ENCODE data around the gene DNAJA4.

DNA sequence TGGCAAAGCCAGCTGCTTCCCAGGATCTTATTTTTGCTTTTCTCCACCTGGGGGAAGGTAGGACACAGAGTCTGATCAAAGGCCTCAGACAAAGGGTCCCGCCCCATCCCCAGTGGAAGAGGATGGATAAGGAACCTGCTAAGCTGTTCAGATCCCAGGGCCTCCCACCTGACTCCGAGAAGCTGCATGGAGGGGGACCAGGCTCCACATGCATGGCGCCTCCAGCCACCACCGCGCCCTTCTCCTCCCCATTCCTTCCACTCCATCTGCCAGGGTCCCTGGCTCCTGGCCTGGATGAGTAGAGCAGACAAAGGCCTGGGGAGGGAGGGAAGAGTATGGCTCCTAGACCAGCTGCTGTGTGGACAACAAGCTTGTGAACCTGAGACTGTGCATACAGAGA, 55.8 kb downstream of the DNAJA4 start:
- TF ChIP-seq, protein P1, sequence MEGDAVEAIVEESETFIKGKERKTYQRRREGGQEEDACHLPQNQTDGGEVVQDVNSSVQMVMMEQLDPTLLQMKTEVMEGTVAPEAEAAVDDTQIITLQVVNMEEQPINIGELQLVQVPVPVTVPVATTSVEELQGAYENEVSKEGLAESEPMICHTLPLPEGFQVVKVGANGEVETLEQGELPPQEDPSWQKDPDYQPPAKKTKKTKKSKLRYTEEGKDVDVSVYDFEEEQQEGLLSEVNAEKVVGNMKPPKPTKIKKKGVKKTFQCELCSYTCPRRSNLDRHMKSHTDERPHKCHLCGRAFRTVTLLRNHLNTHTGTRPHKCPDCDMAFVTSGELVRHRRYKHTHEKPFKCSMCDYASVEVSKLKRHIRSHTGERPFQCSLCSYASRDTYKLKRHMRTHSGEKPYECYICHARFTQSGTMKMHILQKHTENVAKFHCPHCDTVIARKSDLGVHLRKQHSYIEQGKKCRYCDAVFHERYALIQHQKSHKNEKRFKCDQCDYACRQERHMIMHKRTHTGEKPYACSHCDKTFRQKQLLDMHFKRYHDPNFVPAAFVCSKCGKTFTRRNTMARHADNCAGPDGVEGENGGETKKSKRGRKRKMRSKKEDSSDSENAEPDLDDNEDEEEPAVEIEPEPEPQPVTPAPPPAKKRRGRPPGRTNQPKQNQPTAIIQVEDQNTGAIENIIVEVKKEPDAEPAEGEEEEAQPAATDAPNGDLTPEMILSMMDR (IDR thresholded peaks at IDR 0.05 in 8 of 11, conservative IDR thresholded peaks at IDR 0.05 in 3 of 11): no peak
- no peak for TF ChIP-seq POLR2A (IDR thresholded peaks at IDR 0.05)
